Duodenal mucosa (tissue), 2 donors: ENCODE data around the gene MTG1.
"Not testable (repeated sequence)": the region's sequence is repeated elsewhere in the genome, so short reads cannot be mapped to it uniquely, and the experiment has no call there.

Source experiments
- H3K27ac ChIP-seq: one replicate; pipeline ENCODE4 v1.7.0; 2013; ENCODE audit warnings: low read depth, low read length
- H3K27me3 ChIP-seq, 2 donors: one replicate each; pipeline ENCODE4 v1.7.0; 2013; ENCODE audit warnings: low read length in 2 of 2, control low read depth in 1 of 2; ENCODE audit not compliant: insufficient read depth in 2 of 2, control insufficient read depth in 1 of 2
- H3K36me3 ChIP-seq, 2 donors: one replicate each; pipeline ENCODE4 v1.7.0; 2013; ENCODE audit warnings: low read length in 2 of 2, control low read depth in 1 of 2; ENCODE audit not compliant: insufficient read depth in 2 of 2, control insufficient read depth in 1 of 2
- H3K4me1 ChIP-seq, 2 donors: one replicate each; pipeline ENCODE4 v1.7.0; 2013; ENCODE audit warnings: low read length in 2 of 2, control low read depth in 1 of 2; ENCODE audit not compliant: insufficient read depth in 2 of 2, control insufficient read depth in 1 of 2
- H3K4me3 ChIP-seq, 2 donors: one replicate each; pipeline ENCODE4 v1.7.0; 2013; ENCODE audit warnings: low read length in 2 of 2, low read depth in 1 of 2
- H3K9ac ChIP-seq, 2 donors: one replicate each; pipeline ENCODE4 v1.7.0; 2013; ENCODE audit warnings: low read length in 2 of 2, low read depth in 1 of 2
- H3K9me3 ChIP-seq, 2 donors: one replicate each; pipeline ENCODE4 v1.7.0; 2013; ENCODE audit warnings: low read length in 2 of 2, control low read depth in 1 of 2; ENCODE audit not compliant: control insufficient read depth in 1 of 2

Gene MTG1

DNA sequence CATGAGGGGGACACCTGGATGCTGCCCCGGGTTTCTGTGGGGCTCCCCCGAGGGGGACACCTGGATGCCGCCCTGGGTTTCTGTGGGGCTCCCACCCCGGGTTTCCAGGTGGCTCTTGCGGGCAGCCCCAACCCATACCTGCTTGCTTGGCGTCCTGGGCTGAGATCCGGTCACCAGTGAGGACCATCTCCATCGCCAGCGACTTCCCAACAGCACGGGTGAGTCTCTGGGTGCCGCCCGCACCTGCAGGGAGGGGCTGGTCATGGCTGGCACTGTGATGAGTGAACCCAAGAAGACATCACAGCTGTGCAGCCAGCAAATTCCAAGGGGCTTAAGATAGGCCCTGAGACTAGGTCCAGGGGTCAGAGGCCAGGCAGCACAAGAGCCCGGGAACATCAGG lies 27.2 kb upstream of the MTG1 start:
- no peaks in the 10 kb centered on the region for H3K9me3 ChIP-seq
- H3K27me3 ChIP-seq: no peaks in the 10 kb centered on the region
- H3K4me3 ChIP-seq: no peak overlapping the region
- H3K9ac ChIP-seq: no peak overlapping the region
- H3K4me1 ChIP-seq: peaks cover 15 to 22% of the 10 kb centered on the region in 2 donors
- H3K27ac ChIP-seq: no peak overlapping the region
- H3K36me3 ChIP-seq: peaks cover 55 to 78% of the 10 kb centered on the region in 2 donors

DNA sequence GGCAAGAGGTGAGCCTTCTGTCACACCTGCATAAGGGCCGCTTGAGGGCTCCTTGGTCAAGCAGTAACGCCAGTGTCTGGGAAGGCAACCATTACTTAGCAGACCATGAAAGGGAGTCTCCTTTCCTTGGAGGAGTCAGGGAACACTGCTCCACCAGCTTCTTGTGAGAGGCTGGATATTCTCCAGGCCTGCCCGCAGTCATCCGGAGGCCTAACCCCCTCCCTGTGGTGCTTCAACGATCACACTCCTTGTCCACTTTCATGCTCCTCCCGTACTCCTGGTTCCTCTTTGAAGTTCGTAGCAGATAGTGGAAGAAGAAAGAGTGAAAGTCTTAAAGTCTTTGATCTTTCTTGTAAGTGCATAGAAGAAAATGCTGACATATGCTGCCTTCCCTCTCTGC lies 26.5 kb upstream of the MTG1 start:
- Histone ChIP-seq H3K36me3 (peaks cover 50 to 71% of the 10 kb centered on the region in 2 donors), H3K4me1 (peaks cover 15 to 29% of the 10 kb centered on the region in 2 donors)
- not testable (repeated sequence) for H3K27me3 ChIP-seq, H3K4me3 ChIP-seq, H3K9me3 ChIP-seq, H3K9ac ChIP-seq, H3K27ac ChIP-seq

DNA sequence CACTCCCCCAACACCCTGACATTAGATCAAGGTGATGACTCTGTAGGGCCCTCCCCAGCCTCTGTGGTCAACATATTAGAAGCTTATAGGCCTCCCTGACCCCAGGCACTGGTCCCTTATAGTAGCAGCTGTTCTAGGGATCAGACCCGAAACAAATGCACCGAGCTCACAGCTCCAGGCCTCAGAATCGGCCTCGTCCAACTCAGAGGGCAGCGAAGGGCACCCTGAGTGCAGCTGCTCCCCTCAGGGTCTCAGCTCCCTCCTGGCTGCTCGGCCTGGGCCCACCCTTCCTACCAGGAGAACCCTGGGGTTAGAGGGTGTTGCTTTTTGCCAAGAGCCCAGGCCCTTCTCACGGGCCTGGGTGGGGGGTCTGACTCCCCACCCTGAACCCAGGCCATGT lies 25.8 kb upstream of the MTG1 start:
- peaks cover 15 to 29% of the 10 kb centered on the region in 2 donors for H3K4me1 ChIP-seq
- no peak overlapping the region for H3K9ac ChIP-seq
- peaks cover 43 to 64% of the 10 kb centered on the region in 2 donors for H3K36me3 ChIP-seq
- H3K4me3 ChIP-seq: no peak overlapping the region
- H3K9me3 ChIP-seq: no peaks in the 10 kb centered on the region
- no peaks in the 10 kb centered on the region for H3K27me3 ChIP-seq
- no peak overlapping the region for H3K27ac ChIP-seq

DNA sequence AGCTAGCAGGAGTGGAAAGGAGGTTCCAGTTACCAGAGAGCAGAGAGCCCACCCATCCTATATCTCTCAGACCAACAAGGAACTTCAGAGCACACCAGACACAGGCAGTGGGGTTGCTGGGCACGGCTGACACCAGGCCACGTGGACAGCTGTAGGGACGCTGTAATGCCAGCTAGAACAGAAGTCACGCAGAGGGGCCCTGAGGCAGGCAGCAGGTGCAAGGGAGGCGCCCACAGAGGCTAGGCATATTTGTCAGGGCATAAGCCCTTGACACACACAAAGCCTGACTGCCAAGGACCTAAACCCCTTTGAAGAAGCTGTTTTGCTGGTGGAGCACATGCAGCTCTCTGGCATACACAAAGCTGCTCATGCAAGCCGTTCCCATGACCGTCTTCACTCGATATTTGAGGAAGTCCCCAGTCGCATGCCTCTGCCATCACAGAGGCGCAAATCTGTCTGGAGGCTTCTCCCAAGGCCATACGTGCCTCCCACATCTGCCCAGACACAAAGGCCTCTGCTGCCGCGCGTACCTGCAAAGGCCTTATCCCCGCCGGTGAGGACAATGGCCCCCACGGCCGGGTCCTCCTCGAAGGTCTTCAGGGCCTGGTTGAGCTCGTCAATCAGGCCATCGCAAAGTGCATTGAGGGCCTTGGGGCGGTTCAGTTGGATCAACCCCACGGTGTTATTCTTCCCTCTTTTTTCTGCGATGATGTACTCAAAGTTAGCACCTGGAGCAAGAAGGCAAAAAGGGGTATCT lies 23.7 kb upstream of the MTG1 start:
- no peak overlapping the region for H3K9ac ChIP-seq
- no peak overlapping the region for H3K27ac ChIP-seq
- H3K4me3 ChIP-seq: no peak overlapping the region
- H3K9me3 ChIP-seq: no peaks in the 10 kb centered on the region
- peaks cover 42 to 49% of the 10 kb centered on the region in 2 donors for H3K36me3 ChIP-seq
- H3K27me3 ChIP-seq: no peaks in the 10 kb centered on the region
- H3K4me1 ChIP-seq: peaks cover 10 to 19% of the 10 kb centered on the region in 2 donors

DNA sequence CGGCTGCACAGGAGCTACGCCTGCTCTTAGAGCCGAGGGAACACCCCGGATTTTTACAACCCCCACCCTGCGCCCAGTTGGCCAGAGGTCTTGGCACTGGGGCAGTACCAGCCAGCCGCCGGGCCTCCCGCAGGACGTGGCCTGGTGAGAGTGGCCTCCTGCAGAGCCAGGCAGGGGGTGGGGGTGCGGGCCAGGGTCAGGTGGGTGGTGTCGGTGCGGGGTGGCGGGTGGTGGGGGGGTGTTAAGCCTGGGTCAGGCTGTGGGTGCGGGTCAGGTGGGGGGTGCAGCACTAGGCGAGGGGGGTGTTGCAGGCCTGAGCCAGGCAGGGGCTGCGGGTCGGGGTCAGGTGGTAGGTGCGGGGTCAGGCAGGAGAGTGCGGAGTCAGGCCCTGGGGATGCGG lies 21.4 kb upstream of the MTG1 start:
- peak overlapping the region; percentile 12 to 43 for H3K9ac ChIP-seq
- no peak overlapping the region for H3K27ac ChIP-seq

DNA sequence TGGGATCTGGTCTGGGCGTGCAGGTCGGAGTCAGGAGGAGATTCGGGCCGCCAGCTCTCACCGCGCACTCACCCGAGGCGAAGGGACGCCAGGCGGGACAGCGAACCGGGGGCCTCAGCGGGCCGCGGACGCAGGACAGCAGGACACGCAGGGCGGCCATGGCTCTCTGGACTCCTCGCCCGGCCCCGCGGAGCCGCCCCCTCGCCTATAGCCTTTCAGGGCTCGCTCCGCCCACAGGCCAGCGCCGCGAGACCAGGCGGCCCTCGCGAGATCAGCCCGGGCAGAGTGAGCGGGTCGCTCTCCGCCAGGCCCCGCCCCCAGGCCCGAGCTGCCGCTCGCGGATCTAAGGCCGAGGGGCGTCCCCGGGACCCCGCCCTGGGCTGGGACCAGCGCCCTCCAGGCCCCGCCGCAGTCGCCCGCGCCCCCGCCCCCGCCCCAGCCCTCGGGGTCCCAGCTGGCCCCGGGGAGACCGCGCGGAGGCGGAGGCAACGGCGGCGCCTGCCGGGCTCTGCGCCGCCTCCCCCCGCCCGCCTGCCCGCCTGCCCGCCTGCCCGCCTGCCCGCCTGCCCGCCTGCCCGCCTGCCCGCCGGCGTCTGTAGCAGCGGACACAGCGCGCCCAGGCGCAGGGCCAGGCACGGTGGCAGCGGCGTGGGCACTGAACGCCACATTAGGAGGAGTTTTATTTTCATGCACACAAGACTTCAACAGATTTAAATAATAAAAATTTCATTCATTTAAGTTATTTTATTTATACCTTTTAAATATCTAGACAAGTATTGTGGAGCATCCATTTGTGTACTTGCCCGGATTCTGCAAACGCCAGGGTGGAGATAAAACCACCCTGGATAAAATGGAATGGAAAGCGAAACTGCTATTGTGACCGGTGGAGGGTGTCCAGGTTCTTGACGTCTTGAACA lies 20.5 kb upstream of the MTG1 start, which contains the start of gene ECHS1:
ECHS1 (minus strand) TSS at position 181 of the 917 bp plus-strand sequence; CDS start at position 160, 21 bp downstream.
- H3K27ac ChIP-seq: peak within 1 kb of the TSS; percentile 62
- H3K4me3 ChIP-seq: peak within 1 kb of the TSS; percentile 63 to 87
- peaks cover 23 to 24% of the 10 kb centered on the region in 2 donors for H3K36me3 ChIP-seq
- H3K27me3 ChIP-seq: no peaks in the 10 kb centered on the region
- H3K4me1 ChIP-seq: peaks cover 8 to 16% of the 10 kb centered on the region in 2 donors
- peak within 1 kb of the TSS; percentile 43 to 64 for H3K9ac ChIP-seq
- H3K9me3 ChIP-seq: no peaks in the 10 kb centered on the region

More for the DNA sequence above, 21.4 kb upstream of the MTG1 start:
- Histone ChIP-seq H3K9me3 (no peaks in the 10 kb centered on the region), H3K36me3 (peaks cover 27 to 30% of the 10 kb centered on the region in 2 donors), H3K4me3 (peak overlapping the region in 1 of 2 donors; percentile 55), H3K27me3 (no peaks in the 10 kb centered on the region), H3K4me1 (peaks cover 2 to 9% of the 10 kb centered on the region in 2 donors)

DNA sequence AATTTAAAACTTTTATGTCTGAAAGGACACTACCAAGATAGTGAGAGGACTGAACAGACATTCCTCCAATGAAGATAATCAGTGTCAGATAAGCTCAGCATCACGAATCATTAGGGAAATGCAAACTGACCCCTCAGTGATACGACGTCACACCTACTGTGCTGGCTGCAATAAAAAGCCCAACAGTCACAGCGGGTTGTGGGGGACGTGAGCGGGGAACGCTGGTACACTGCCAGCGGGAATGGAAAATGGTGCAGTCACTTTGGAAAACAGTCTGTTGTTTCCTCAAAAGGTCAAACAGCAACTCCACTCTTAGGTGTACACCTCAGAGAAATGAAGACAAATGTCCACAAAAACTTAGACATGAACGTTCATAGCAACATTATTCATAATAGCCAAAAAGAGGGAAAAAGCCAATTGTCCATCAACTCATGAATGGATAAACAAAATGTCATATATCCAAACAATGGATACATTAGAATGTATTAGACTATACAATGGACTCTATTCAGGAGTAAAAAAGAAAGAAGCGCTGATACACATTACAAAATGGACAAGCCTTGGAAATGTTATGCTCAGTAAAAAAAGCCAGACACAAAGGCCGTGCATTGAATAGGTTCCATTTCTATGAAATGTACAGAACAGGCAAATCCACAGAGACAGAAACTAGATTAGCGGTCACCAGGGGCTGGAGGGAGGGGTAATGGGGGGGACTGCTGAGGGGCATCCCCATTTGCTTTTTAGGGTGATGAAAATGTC lies 18.4 kb upstream of the MTG1 start:
- Histone ChIP-seq H3K36me3 (peaks cover 3% of the 10 kb centered on the region in 2 donors), H3K27ac (no peak overlapping the region), H3K4me3 (no peak overlapping the region), H3K9me3 (no peaks in the 10 kb centered on the region), H3K9ac (no peak overlapping the region), H3K27me3 (no peaks in the 10 kb centered on the region), H3K4me1 (peaks cover 14 to 24% of the 10 kb centered on the region in 2 donors)

DNA sequence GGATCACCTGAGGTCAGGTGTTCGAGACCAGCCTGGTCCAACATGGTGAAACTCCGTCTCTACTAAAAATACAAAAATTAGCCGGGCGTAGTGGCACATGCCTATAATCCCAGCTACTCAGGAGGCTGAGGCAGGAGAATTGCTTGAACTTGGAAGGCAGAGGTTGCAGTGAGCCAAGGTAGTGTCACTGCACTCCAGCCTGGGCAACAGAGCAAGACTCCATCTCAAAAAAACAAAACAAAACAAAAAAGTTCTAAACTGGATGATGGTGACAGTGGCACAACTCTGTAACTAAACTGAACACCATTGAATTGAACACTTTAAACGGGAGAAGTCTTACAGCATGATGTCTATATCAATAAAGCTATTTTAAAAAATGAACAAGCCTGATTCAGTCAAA lies 17.8 kb upstream of the MTG1 start:
- H3K27ac ChIP-seq, H3K9me3 ChIP-seq, H3K27me3 ChIP-seq, H3K4me3 ChIP-seq, H3K9ac ChIP-seq, H3K36me3 ChIP-seq: not testable (repeated sequence)
- peaks cover 14 to 24% of the 10 kb centered on the region in 2 donors for H3K4me1 ChIP-seq

DNA sequence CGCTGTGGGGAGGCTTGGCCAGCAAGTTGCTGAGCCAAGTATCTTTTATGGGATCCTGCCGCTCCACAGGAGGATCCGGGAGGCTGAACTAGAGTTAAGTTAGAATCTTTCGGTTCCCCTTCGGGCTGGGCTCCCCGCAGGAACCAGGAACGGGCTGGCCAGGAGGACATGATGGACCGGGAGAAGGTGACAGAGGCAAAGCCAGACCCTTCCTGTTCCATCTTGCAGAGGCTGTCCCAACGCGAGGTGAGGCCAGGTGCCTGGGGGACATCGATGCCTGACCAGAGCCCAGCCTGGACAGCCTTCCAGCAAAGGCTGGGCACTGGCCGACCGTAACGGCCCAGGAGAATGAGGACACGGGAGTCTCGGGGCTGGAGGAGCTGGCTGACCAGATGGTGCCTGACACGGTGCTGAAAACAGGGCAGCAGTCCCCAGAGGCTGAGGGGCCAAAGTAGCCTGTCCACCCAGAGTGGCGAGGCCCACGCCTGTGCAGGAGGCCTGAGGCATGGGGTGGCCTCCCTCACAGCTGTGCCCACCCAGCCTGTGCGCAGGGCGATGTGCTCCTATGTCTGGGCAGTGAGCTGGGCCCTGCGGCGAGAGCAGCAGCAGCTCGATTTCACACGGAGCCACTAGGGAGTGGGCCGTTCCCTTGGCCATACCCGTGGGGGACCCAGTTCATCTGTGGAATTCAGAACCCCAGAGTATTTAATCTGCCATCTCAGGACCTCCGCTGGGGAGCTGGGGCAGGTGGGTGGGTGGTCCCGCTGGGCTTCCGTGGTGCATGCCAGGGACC lies 16.7 kb upstream of the MTG1 start:
- peak overlapping the region in 1 of 2 donors; percentile 77 for H3K9ac ChIP-seq
- H3K27ac ChIP-seq: no peak overlapping the region
- no peaks in the 10 kb centered on the region for H3K36me3 ChIP-seq
- no peaks in the 10 kb centered on the region for H3K9me3 ChIP-seq
- H3K27me3 ChIP-seq: no peaks in the 10 kb centered on the region
- peaks cover 14 to 20% of the 10 kb centered on the region in 2 donors for H3K4me1 ChIP-seq
- H3K4me3 ChIP-seq: no peak overlapping the region
